H1 (cell line): ENCODE results near the gene OS9. TPM values are rescaled to one million over a fixed set of nuclear protein-coding genes. Genes with fewer than 3 reads are reported as not detected.

Experiments
- CTCF ChIA-PET: fragments of 300-600 bp; sonication (Branson Sonifier 250); formaldehyde crosslinking; loops from one replicate; lab custom pipeline; 2021; ENCODE audit not compliant: partially characterized antibody; lab: Charles Lee
- POLR2A ChIA-PET: fragments of 300-600 bp; sonication (Branson Sonifier 250); formaldehyde crosslinking; loops from one replicate; lab custom pipeline; 2021; ENCODE audit warnings: inconsistent platforms; ENCODE audit not compliant: partially characterized antibody; lab: Charles Lee
- DNase-seq, 2 experiments: peaks; one replicate each; pipeline versions ENCODE4 v3.0.0 to v3.0.0-alpha.2; 2010 to 2022; ENCODE audit warnings: low spot score in 2 of 2, low read depth in 1 of 2, mixed read lengths in 1 of 2
- FAIRE-seq: peaks from 2 replicates; lab custom pipeline; 2011; peaks lifted over from hg19 to GRCh38; lab: Jason Lieb, UNC
- H2AFZ ChIP-seq: 2 replicates; pipeline ENCODE4 v1.8.1; 2012; ENCODE audit warnings: low read length, inconsistent platforms
- H2AK5ac ChIP-seq: 2 replicates; pipeline ENCODE4 v1.6.1; 2013; ENCODE audit warnings: low read depth, low read length
- H2BK120ac ChIP-seq: replicated peaks from 2 replicates; pipeline ENCODE3; 2013; ENCODE audit warnings: low read depth, low read length, inconsistent platforms
- H2BK12ac ChIP-seq: 2 replicates; pipeline ENCODE4 v1.6.1; 2013; ENCODE audit warnings: low read depth, low read length
- H2BK15ac ChIP-seq: 2 replicates; pipeline ENCODE4 v1.6.1; 2013; ENCODE audit warnings: low read length
- H2BK20ac ChIP-seq: 2 replicates; pipeline ENCODE4 v1.6.1; 2013; ENCODE audit warnings: low read length
- H2BK5ac ChIP-seq: 2 replicates; pipeline ENCODE4 v1.6.1; 2013; ENCODE audit warnings: low read depth, low read length
- H3K14ac ChIP-seq: 2 replicates; pipeline ENCODE4 v1.6.1; 2013; ENCODE audit warnings: inconsistent platforms; ENCODE audit not compliant: insufficient read length
- H3K18ac ChIP-seq: 2 replicates; pipeline ENCODE4 v1.6.1; 2013; ENCODE audit warnings: low read length; ENCODE audit errors: extremely low read depth
- H3K23ac ChIP-seq: 2 replicates; pipeline ENCODE4 v1.6.1; 2013; ENCODE audit warnings: inconsistent platforms; ENCODE audit not compliant: insufficient read length
- H3K23me2 ChIP-seq: 2 replicates; pipeline ENCODE4 v1.6.1; 2013; ENCODE audit warnings: low read depth, low read length
- H3K27ac ChIP-seq: 2 replicates; pipeline ENCODE4 v1.6.1; 2011; ENCODE audit warnings: low read depth, low read length, inconsistent platforms
- H3K27me3 ChIP-seq, 4 experiments: replicated peaks in 1 of 4; 1 replicate in 1 of 4; 2 replicates in 3 of 4; pipeline versions ENCODE4 v1.6.1 to v1.8.1; 2011 to 2013; ENCODE audit warnings: low read length in 3 of 4, mild to moderate bottlenecking in 3 of 4, inconsistent platforms in 2 of 4, mixed read lengths in 2 of 4, moderate library complexity in 1 of 4; ENCODE audit not compliant: control insufficient read depth in 3 of 4, insufficient read depth in 3 of 4; ENCODE audit errors: extremely low read depth in 1 of 4
- H3K36me3 ChIP-seq, 4 experiments: 2 replicates each; pipeline versions ENCODE4 v1.6.1 to v1.8.1; 2011 to 2013; ENCODE audit warnings: mild to moderate bottlenecking in 4 of 4, low read length in 3 of 4, moderate library complexity in 2 of 4, control low read depth in 1 of 4, inconsistent platforms in 1 of 4; ENCODE audit not compliant: insufficient read depth in 4 of 4, control insufficient read depth in 2 of 4
- H3K4ac ChIP-seq: replicated peaks from 2 replicates; pipeline ENCODE3; 2013; ENCODE audit warnings: low read length, low read depth, mixed read lengths, inconsistent platforms; ENCODE audit not compliant: insufficient read length
- H3K4me1 ChIP-seq, 4 experiments: replicated peaks in 1 of 4; 1 replicate in 1 of 4; 2 replicates in 3 of 4; pipeline versions ENCODE4 v1.6.1 to v1.8.1; 2011 to 2013; ENCODE audit warnings: low read length in 3 of 4, inconsistent platforms in 2 of 4, mixed read lengths in 1 of 4; ENCODE audit not compliant: insufficient read depth in 4 of 4, control insufficient read depth in 3 of 4
- H3K4me2 ChIP-seq, 2 experiments: 2 replicates each; pipeline versions ENCODE4 v1.6.1 to v1.8.1; 2011 to 2013; ENCODE audit warnings: low read depth in 2 of 2, low read length in 2 of 2, control low read depth in 1 of 2, inconsistent platforms in 1 of 2, mild to moderate bottlenecking in 1 of 2; ENCODE audit not compliant: insufficient read depth in 1 of 2
- H3K4me3 ChIP-seq, 4 experiments: fragments of 200-600, 300-600 bp in 1 of 4; sonication (generic), shearing (Covaris generic), sonication (Bioruptor Twin) in 1 of 4; 2 replicates each; pipeline versions ENCODE4 v1.5.1 to v1.8.1; 2011 to 2016; ENCODE audit warnings: low read length in 4 of 4, low read depth in 3 of 4, control low read depth in 2 of 4, inconsistent platforms in 2 of 4, mild to moderate bottlenecking in 2 of 4, mixed read lengths in 1 of 4, moderate library complexity in 1 of 4; ENCODE audit not compliant: insufficient read depth in 2 of 4; ENCODE audit errors: extremely low read depth in 1 of 4
- H3K56ac ChIP-seq: replicated peaks from 2 replicates; pipeline ENCODE3; 2013; ENCODE audit warnings: low read depth, mild to moderate bottlenecking, mixed read lengths, low read length, inconsistent platforms; ENCODE audit not compliant: insufficient read length
- H3K79me1 ChIP-seq: 2 replicates; pipeline ENCODE4 v1.6.1; 2013; ENCODE audit warnings: low read depth, low read length, control low read depth
- H3K79me2 ChIP-seq, 2 experiments: 2 replicates each; pipeline versions ENCODE4 v1.6.1 to v1.8.1; 2012 to 2013; ENCODE audit warnings: low read length in 2 of 2, mild to moderate bottlenecking in 2 of 2, inconsistent platforms in 1 of 2; ENCODE audit not compliant: insufficient read depth in 2 of 2, control insufficient read depth in 1 of 2
- H3K9ac ChIP-seq, 4 experiments: replicated peaks in 1 of 4; 1 replicate in 1 of 4; 2 replicates in 3 of 4; pipeline versions ENCODE4 v1.6.1 to v1.8.1; 2011 to 2013; ENCODE audit warnings: low read depth in 3 of 4, low read length in 3 of 4, control low read depth in 2 of 4, mild to moderate bottlenecking in 2 of 4, moderate library complexity in 2 of 4, inconsistent platforms in 1 of 4; ENCODE audit errors: extremely low read depth in 1 of 4
- H3K9me3 ChIP-seq, 2 experiments: 2 replicates each; pipeline versions ENCODE4 v1.6.1 to v1.8.1; 2012 to 2013; ENCODE audit warnings: mild to moderate bottlenecking in 2 of 2, moderate library complexity in 2 of 2, control low read depth in 1 of 2, inconsistent platforms in 1 of 2, low read depth in 1 of 2, low read length in 1 of 2, mixed read lengths in 1 of 2; ENCODE audit not compliant: insufficient read depth in 2 of 2
- H4K20me1 ChIP-seq, 2 experiments: replicated peaks in 1 of 2; 2 replicates each; pipeline versions ENCODE3 to v1.8.1; 2011 to 2013; ENCODE audit warnings: inconsistent platforms in 2 of 2, low read length in 2 of 2, mild to moderate bottlenecking in 1 of 2; ENCODE audit not compliant: insufficient read depth in 2 of 2, control insufficient read depth in 1 of 2
- H4K5ac ChIP-seq: 2 replicates; pipeline ENCODE4 v1.6.1; 2013; ENCODE audit warnings: low read length, low read depth, mixed read lengths, inconsistent platforms; ENCODE audit not compliant: insufficient read length
- H4K8ac ChIP-seq: 2 replicates; pipeline ENCODE4 v1.8.0; 2013; ENCODE audit warnings: mild to moderate bottlenecking, moderate library complexity, low read length, inconsistent platforms; ENCODE audit not compliant: insufficient read depth; ENCODE audit errors: extremely low read depth
- H4K91ac ChIP-seq: replicated peaks from 2 replicates; pipeline ENCODE3; 2013; ENCODE audit warnings: low read length, mixed read lengths, inconsistent platforms; ENCODE audit not compliant: insufficient read length
- BACH1 ChIP-seq: IDR thresholded peaks from 2 replicates; pipeline ENCODE4 v1.6.1; 2012; ENCODE audit warnings: low read length, improper control_type of control experiment
- CREB1 ChIP-seq: IDR thresholded peaks from 2 replicates; pipeline ENCODE4 v1.6.1; 2012; ENCODE audit warnings: inconsistent platforms
- GABPA ChIP-seq: IDR thresholded peaks from 2 replicates; pipeline ENCODE4 v1.6.1; 2011; ENCODE audit warnings: mild to moderate bottlenecking, low read length, moderate library complexity, borderline replicate concordance; ENCODE audit not compliant: insufficient read depth
- HDAC6 ChIP-seq: IDR thresholded peaks from one replicate; pipeline ENCODE4 v1.7.1; 2012; ENCODE audit warnings: low read depth, mild to moderate bottlenecking, inconsistent platforms, low read length, moderate library complexity
- POLR2A ChIP-seq, 2 experiments: IDR thresholded peaks; 1 replicate in 1 of 2; 2 replicates in 1 of 2; pipeline ENCODE4 v1.6.1; 2011; ENCODE audit warnings: low read depth in 2 of 2, low read length in 2 of 2, mild to moderate bottlenecking in 2 of 2; ENCODE audit errors: control extremely low read depth in 1 of 2
- RFX5 ChIP-seq: IDR thresholded peaks from 2 replicates; pipeline ENCODE4 v1.6.1; 2011; ENCODE audit warnings: low read depth, low read length, improper control_type of control experiment, borderline replicate concordance
- SP1 ChIP-seq: IDR thresholded peaks from 2 replicates; pipeline ENCODE4 v1.6.1; 2011; ENCODE audit warnings: low read depth, low read length
- SP4 ChIP-seq: IDR thresholded peaks from 2 replicates; pipeline ENCODE4 v1.6.1; 2012; ENCODE audit warnings: low read length, inconsistent platforms
- TEAD4 ChIP-seq: IDR thresholded peaks from 2 replicates; pipeline ENCODE4 v1.6.1; 2012; ENCODE audit warnings: low read depth, low read length, inconsistent platforms, mixed read lengths
- YY1 ChIP-seq: IDR thresholded peaks from 2 replicates; pipeline ENCODE4 v1.6.1; 2011; ENCODE audit warnings: low read depth, mild to moderate bottlenecking, low read length
- polyA plus RNA-seq, 7 experiments: library from polyadenylated mRNA; depleted of rRNA in 3 of 7; stranded (reverse) in 5 of 7; unstranded in 2 of 7; fragments of >200 nt in 5 of 7; fragments of 200-250 nt in 2 of 7; gene quantifications; 1 replicate in 5 of 7; 2 replicates in 1 of 7; 4 replicates in 1 of 7; pipeline versions ENCODE4 v1.2.1 to v1.2.3, GENCODE V29; 2011 to 2013; ENCODE audit warnings: missing spikeins in 2 of 7, mixed read lengths in 2 of 7
- total RNA-seq: library from RNA; stranded (reverse); fragmentation: NEBNext Ultra II Directional; extraction: Animal tissue kit (Norgen Biotek cat#: 25700); gene quantifications from 2 replicates; pipeline ENCODE4 v1.2.1, GENCODE V29; 2021
- TF ChIP-seq, protein P1 (sequence below): IDR thresholded peaks from 2 replicates; pipeline ENCODE4 v1.6.1; 2011; ENCODE audit warnings: low read length, improper control_type of control experiment
- TF ChIP-seq, protein P2 (sequence below): IDR thresholded peaks from 2 replicates; pipeline ENCODE4 v1.6.1; 2012; ENCODE audit warnings: inconsistent platforms
- TF ChIP-seq, protein P3 (sequence below): IDR thresholded peaks from 2 replicates; pipeline ENCODE4 v1.6.1; 2011; ENCODE audit warnings: low read depth, mild to moderate bottlenecking, low read length; ENCODE audit not compliant: insufficient read depth

OS9 gene
- total and polyA plus RNA-seq, 2 of the 8 experiments (the other 6 are each of a cell fraction or from before 2014, with no cell fraction given), result 71.0 to 108 TPM

DNA sequence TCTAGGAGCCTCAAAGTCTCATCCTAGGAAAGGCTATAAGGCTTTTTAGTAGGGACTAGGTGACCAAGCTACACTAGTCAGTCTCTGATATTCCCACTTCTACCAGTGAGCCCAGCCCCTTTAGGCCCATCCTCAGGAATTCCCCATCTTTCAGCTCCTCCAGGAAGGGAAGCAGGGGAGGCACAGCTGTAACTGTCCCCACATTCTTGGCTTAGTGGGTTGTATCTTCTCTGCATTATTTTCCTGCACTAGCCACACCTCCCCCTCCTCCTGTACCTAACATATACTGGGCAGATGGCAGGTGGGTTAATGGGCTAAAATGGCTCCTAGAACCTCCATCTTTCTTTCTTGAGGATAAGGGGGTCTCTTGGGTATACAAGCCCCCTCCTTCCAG lies 73.4 kb downstream of the OS9 start:
- no peak overlapping the region for H3K27ac ChIP-seq
- no peak overlapping the region for H4K5ac ChIP-seq
- no peak overlapping the region for H2AFZ ChIP-seq
- no peak overlapping the region for H3K14ac ChIP-seq
- no peak overlapping the region for H2BK12ac ChIP-seq
- H2AK5ac ChIP-seq, result no peak overlapping the region
- peak overlapping the region in 3 of 4 experiments; percentile 39 to 66 (median 65); a peak in 5 of 8 replicates for H3K4me3 ChIP-seq
- peak overlapping the region; percentile 87 to 96 for H3K4me2 ChIP-seq
- H2BK20ac ChIP-seq, result 0 out of 2 replicates have a peak overlapping the region, but pooled peaks have one; percentile 61
- no peak overlapping the region for H4K91ac ChIP-seq
- H3K4ac ChIP-seq, result no peak overlapping the region
- DNase-seq, result no peak
- no peak overlapping the region for H3K23ac ChIP-seq
- H3K56ac ChIP-seq, result no peak overlapping the region
- peaks cover 11 to 17% (median 14%) of the 10 kb centered on the region in 4 experiments; a peak in 7 of 8 replicates for H3K36me3 ChIP-seq
- CTCF ChIA-PET, result interaction anchor here (0.6 to 3.9 kb wide), 13 partner anchors 8 to 1703 kb away, joined by 3 to 40 read pairs (median 5); partner anchors contain the start of gene TSFM
- no peak overlapping the region for H2BK15ac ChIP-seq
- 0 out of 2 replicates have a peak overlapping the region, but pooled peaks have one; percentile 24 for H2BK5ac ChIP-seq
- H3K79me2 ChIP-seq, result 0 out of 4 replicates have a peak, but pooled peaks cover 0 to 7% of the 10 kb centered on the region in 2 experiments
- H3K9ac ChIP-seq, result no peak overlapping the region
- no peaks in the 10 kb centered on the region; the same call in 1 of the 2 replicates for H3K79me1 ChIP-seq
- H4K20me1 ChIP-seq, result peaks cover 0 to 4% of the 10 kb centered on the region in 2 experiments
- FAIRE-seq, result no peak
- H3K4me1 ChIP-seq, result peaks cover 13 to 25% (median 20%) of the 10 kb centered on the region in 4 experiments
- H3K27me3 ChIP-seq, result peaks cover 22 to 39% (median 37%) of the 10 kb centered on the region in 4 experiments
- H4K8ac ChIP-seq, result no peak overlapping the region
- H2BK120ac ChIP-seq, result no peak overlapping the region
- POLR2A ChIA-PET, result interaction anchor here (0.6 to 5.3 kb wide), 15 partner anchors 8 to 78 kb away, joined by 3 to 35 read pairs (median 4); partner anchors contain the start of genes CDK4, TSFM and TSPAN31
- peaks cover 28% of the 10 kb centered on the region for H3K23me2 ChIP-seq
- no peaks in the 10 kb centered on the region for H3K9me3 ChIP-seq
- H3K18ac ChIP-seq, result no peak overlapping the region
- TF ChIP-seq, protein P1, sequence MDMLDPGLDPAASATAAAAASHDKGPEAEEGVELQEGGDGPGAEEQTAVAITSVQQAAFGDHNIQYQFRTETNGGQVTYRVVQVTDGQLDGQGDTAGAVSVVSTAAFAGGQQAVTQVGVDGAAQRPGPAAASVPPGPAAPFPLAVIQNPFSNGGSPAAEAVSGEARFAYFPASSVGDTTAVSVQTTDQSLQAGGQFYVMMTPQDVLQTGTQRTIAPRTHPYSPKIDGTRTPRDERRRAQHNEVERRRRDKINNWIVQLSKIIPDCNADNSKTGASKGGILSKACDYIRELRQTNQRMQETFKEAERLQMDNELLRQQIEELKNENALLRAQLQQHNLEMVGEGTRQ, result no peak
- TF ChIP-seq, protein P2, sequence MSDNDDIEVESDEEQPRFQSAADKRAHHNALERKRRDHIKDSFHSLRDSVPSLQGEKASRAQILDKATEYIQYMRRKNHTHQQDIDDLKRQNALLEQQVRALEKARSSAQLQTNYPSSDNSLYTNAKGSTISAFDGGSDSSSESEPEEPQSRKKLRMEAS, result no peak
- peak in 1 of 2 experiments; percentile 5; a peak in 1 of 3 replicates for TF ChIP-seq POLR2A (IDR thresholded peaks at IDR 0.05; ENCODE audit: control extremely low read depth in 1 of 2, low read depth in 2 of 2, low read length in 2 of 2)
- no peak for TF ChIP-seq GABPA
- TF ChIP-seq RFX5, result no peak
- TF ChIP-seq SP1, result peak; percentile 3; the same call in 1 of the 2 replicates
- no peak for TF ChIP-seq YY1
- no peak for TF ChIP-seq SP4
- TF ChIP-seq BACH1, result no peak
- TF ChIP-seq CREB1, result no peak
- TF ChIP-seq, protein P3, sequence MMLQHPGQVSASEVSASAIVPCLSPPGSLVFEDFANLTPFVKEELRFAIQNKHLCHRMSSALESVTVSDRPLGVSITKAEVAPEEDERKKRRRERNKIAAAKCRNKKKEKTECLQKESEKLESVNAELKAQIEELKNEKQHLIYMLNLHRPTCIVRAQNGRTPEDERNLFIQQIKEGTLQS, result no peak
- TF ChIP-seq TEAD4, result peak; percentile 69
- TF ChIP-seq HDAC6, result no peak
